AG08395 (cell line): ENCODE data around the gene TNS3.
"Not testable (repeated sequence)": the region's sequence is repeated elsewhere in the genome, so short reads cannot be mapped to it uniquely, and the experiment has no call there.

Experiments used
- DNase-seq: peaks from one replicate; pipeline ENCODE4 v3.0.0; 2012; ENCODE audit warnings: mixed read lengths, low spot score

The TNS3 gene

GRCh38 chr7:47602272-47603004 lies 20.5 kb upstream of the TNS3 start:
- no peak for DNase-seq

GRCh38 chr7:47601881-47602249 lies 20.0 kb upstream of the TNS3 start:
- DNase-seq, result no peak

GRCh38 chr7:47601119-47601880 lies 19.4 kb upstream of the TNS3 start:
- DNase-seq, result peak; percentile 60

GRCh38 chr7:47600199-47601118 lies 18.5 kb upstream of the TNS3 start:
- DNase-seq, result peak; percentile 80

GRCh38 chr7:47597379-47597778 lies 15.5 kb upstream of the TNS3 start:
- no peak for DNase-seq

GRCh38 chr7:47596502-47597202 lies 14.7 kb upstream of the TNS3 start:
- no peak for DNase-seq

- DNase-seq, result no peak
Observed at GRCh38 chr7:47594406-47594805, 12.5 kb upstream of the TNS3 start.

- peak; percentile 78 for DNase-seq
Observed at GRCh38 chr7:47591655-47592572, 10.0 kb upstream of the TNS3 start.

- no peak for DNase-seq
Observed at GRCh38 chr7:47591089-47591654, 9.3 kb upstream of the TNS3 start.

- DNase-seq, result not testable (repeated sequence)
Observed at GRCh38 chr7:47590215-47590614, 8.3 kb upstream of the TNS3 start.

GRCh38 chr7:47588704-47589225 lies 6.9 kb upstream of the TNS3 start:
- no peak for DNase-seq

- DNase-seq, result no peak
Observed at GRCh38 chr7:47587976-47588375, 6.1 kb upstream of the TNS3 start.

- no peak for DNase-seq
Observed at GRCh38 chr7:47587351-47587750, 5.4 kb upstream of the TNS3 start.

GRCh38 chr7:47586925-47587324 lies 5.0 kb upstream of the TNS3 start:
- no peak for DNase-seq

GRCh38 chr7:47586161-47586670 lies 4.3 kb upstream of the TNS3 start:
- not testable (repeated sequence) for DNase-seq

- peak; percentile 51 for DNase-seq
Observed at GRCh38 chr7:47584536-47584895, 2.6 kb upstream of the TNS3 start.

GRCh38 chr7:47583739-47584535 lies 2.0 kb upstream of the TNS3 start:
- DNase-seq, result no peak

- no peak for DNase-seq
Observed at GRCh38 chr7:47582764-47583738, 1.1 kb upstream of the TNS3 start.
